Thyroid gland (tissue), 4 donors: ENCODE results near the gene IRF7.

ENCODE experiments used
- POLR2A ChIP-seq, 2 donors: fragments of 450-650 bp; IDR thresholded peaks; one replicate each; pipeline ENCODE4 v1.6.1; 2017; ENCODE audit warnings: antibody characterized with exemption in 2 of 2, mild to moderate bottlenecking in 2 of 2, moderate library complexity in 1 of 2
- TF ChIP-seq, protein P1 (sequence below), 6 experiments: fragments of 200-600 bp in 3 of 6; fragments of 450-650 bp in 3 of 6; sonication (generic) in 3 of 6; IDR thresholded peaks; one replicate each; pipeline ENCODE4 v1.5.1; 2016 to 2019; ENCODE audit warnings: antibody characterized with exemption in 6 of 6, mild to moderate bottlenecking in 2 of 6, inconsistent platforms in 1 of 6, moderate library complexity in 1 of 6

GRCh38 chr11:608791-609251, 6.9 kb downstream of the IRF7 start:
- TF ChIP-seq, protein P1, sequence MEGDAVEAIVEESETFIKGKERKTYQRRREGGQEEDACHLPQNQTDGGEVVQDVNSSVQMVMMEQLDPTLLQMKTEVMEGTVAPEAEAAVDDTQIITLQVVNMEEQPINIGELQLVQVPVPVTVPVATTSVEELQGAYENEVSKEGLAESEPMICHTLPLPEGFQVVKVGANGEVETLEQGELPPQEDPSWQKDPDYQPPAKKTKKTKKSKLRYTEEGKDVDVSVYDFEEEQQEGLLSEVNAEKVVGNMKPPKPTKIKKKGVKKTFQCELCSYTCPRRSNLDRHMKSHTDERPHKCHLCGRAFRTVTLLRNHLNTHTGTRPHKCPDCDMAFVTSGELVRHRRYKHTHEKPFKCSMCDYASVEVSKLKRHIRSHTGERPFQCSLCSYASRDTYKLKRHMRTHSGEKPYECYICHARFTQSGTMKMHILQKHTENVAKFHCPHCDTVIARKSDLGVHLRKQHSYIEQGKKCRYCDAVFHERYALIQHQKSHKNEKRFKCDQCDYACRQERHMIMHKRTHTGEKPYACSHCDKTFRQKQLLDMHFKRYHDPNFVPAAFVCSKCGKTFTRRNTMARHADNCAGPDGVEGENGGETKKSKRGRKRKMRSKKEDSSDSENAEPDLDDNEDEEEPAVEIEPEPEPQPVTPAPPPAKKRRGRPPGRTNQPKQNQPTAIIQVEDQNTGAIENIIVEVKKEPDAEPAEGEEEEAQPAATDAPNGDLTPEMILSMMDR (IDR thresholded peaks at IDR 0.05): no peak
- TF ChIP-seq POLR2A (IDR thresholded peaks at IDR 0.05): no peak
